Cerebellar cortex (tissue), 1 donor: ENCODE measurements around the gene KCNG2.

Source experiments
- DNase-seq: peaks from one replicate; pipeline ENCODE4 v3.0.0-alpha.2; 2015; ENCODE audit warnings: low spot score

Gene KCNG2

DNA sequence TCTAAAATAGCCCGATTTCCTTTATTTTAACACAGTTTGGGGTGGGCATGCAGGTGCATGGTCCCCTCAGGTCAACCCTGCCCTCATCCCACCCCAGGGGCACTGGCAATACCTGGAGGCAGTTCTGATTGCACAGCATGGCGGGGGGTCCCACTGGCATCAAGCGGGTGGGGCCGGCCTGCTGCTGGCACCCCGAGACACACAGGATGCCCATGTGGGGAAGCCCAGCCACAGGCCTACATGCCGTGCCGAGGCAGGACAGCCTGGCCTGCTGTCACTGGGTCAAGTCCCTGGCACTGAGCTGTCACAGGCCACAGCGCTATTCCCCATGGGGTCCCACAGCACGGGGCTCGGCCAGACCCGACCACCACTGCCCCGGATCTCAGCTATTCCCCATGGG lies 11.9 kb upstream of the KCNG2 start:
- no peak for DNase-seq

DNA sequence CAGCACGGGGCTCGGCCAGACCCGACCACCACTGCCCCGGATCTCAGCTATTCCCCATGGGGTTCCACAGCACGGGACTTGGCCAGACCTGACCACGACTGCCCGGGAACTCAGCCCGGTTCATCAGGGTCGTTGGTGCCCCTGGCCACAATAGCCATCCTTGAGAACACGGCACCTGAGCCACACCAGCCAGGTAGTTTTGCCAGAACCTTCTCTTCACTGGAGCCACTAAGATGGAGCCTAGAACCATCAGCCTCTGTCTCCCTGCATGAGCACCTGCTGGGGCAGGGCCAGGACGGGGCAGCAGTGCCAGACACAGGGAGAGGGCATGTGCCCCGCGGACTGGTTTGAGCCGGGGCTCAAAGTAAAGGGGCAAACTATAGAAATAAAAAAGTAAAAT lies 11.4 kb upstream of the KCNG2 start:
- no peak for DNase-seq

DNA sequence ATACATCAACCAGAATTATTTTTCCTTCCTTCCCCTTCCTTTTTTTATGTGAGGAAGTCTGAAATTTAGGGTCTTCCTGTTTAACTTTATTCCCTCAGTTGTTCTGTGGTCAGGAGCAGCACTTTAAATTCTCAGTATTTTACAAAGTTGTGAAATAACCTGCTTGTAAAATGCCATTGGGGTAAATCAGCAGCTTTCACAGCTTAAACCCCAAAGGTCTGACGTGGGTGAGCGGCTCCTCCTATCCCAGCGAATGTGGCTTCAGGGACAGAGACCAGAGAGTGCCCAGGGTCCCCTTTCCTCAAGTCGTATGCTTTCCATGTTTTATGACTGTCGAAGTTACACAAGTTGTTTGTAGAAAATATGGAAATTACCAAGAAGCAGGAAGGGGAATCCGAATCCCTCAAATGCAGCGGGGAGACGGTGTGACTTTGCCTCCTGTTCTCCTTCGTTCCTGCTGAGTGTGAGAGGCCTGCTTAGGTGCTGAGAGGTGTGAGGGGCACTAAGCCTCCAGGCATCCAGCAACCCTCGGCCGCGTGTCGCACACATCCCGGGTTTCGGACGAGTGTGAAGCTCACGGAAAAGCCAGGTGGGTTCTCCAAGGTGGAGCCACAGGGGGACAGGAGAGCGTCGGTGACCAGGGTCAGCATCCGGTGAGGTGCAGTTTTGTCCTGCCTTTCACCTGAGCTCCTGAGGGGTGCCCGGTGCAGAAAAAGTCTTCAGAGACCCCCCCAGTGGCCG lies 10.8 kb upstream of the KCNG2 start:
- no peak for DNase-seq

DNA sequence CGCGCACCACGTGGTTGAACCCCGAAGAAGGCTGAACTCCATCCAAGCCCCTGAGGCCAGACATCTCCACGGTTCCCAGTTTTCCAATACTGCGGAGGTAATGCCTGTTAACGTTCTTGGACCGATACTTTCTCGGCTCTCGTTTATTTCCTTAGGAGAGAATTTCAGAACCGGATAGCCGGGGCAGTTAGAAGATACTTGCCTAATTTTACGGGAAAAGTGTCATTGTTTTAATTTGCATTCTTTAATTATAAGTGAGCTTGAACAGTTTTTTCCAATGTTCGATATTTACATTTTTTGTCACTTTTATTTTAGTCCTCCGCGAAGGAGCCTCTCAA lies 10.2 kb upstream of the KCNG2 start:
- DNase-seq, result no peak

DNA sequence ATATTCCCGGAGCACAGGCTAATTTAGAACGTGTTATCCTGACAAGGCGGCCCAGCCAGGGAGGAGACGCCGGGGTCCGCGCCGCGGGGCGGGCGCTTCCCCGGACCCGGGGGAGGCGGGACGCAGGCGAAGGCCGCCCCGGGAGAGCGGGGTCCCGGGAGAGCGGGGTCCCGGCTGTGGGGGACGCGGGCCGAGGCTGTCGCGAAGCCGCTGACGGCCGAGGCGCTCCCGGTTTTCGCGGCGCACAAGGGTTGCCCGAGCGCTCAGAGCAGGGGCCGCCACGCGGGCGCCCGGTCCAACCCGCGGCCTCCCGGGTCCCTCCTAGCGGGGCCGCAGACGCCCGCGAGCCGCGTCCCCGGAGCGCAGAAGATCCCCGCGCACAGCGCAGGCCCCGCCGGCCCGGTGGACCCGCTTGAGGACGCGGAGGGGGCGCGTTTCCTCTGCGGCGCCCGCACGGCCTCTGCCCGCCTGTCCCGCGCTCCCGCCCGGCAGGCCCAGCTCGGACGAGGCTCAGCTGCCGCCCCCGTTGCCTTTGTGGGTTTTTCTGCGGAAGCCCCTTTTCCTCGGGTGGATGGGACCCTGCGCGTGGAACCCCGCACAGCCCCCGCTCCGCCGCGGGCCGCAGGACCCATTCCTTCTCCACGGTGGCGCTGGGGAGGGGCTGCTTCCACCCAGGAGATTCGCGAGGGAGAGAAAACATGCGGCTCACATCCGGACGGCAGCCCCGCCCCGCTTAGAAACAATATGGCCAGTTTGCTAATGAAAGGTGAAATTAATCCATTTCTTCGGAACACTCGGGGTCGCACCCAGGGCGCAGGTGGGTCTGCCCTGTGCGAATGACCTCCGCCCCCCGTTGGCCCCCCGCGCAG lies 9.6 kb upstream of the KCNG2 start:
- DNase-seq, result no peak

DNA sequence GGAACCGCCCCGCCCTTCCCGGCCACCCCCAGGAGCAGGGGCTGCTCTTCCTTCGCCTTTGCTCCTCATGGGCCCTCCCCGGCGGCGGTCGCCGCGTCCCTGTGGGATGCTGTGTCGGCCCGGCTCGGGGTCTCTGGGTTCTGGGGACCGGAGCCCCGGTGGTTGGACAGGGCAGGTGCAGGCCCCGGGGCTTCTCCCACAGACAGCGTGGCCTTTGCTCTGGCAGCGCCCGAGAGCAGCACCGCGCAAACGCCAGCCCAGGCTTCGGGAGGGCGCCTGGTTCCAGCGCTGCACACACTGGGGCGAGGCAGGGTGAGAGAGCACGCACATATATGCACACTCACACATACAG lies 9.0 kb upstream of the KCNG2 start:
- DNase-seq, result no peak

DNA sequence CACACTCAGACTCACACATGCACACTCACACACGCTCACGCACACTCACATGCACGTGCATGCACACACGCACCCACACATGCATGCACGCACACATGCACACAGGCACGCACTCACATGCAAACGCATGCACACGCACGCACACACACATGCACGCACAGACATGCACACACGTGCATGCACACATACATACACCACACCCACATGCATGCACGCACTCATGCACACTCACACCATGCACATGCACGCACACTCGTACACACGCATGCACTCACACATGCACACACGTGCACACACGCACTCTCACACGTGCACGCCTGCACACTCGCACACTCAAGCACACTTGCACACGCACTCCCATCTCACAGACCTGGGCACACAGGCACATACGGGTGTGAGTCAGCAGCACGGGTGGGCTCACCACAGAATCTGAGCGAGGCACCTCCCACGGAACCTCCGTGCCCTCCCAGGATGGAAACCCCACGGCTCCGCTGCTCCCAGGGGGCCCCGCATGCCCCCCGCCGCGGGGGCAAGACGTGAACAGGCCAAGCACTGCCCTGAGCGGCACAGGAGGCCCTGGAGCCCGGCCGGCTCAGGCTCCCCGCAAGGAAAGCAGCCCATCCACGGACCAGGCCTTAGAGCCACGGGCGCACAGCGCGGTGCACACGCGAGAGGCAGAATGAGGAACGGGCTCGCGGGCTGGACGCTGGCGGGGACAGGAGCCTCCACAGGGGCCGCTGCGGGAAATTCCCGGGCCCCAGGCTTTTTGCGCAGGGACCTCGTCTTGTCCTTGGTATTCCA lies 8.4 kb upstream of the KCNG2 start:
- no peak for DNase-seq

DNA sequence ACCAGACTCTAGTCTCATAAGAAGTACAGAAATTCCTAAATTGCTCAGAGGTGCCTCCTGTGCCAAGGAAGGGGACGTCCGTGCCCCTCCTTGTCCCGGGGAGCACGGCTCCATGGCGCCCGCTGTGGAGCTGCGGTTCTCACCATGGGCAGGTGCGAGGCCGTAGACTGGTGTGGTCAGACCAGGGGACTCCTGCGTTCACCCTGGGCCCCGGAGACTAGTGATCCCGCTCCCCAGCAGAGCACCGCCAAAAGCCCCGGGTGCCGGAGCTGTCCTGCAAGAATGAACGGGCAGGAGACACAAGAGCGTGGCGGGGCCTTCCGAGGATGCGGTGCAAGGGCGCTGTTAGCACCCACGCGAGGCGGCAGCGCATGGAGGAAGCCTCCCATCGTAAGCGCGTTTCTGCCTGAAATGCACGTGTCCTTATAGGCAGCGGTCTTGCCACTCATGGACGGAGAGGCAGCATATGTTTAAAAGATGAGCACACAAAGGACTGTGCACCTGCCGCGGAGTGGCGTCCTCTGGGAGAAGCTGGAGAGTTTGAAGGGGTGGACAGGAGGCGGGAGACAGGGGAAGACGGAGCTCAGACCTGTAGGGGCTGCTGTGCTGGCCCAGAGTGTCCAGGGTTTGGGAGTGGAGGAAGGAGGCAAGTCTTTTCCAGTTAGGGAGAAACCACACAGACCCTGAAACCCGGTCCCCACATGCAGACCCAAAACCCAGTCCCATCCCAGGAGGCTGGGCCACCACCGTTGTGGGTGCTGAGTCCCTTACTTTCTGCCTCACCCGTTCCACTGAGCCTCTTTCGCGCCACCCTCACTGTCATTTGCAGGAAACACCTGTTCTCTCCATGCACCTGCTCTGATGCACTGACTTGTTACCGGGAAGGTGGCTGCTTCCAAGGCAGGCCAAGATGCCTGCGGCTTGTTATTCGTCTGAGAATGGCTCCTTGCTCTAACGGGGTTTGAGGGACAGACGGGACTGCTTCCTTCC lies 7.5 kb upstream of the KCNG2 start:
- DNase-seq, result no peak

DNA sequence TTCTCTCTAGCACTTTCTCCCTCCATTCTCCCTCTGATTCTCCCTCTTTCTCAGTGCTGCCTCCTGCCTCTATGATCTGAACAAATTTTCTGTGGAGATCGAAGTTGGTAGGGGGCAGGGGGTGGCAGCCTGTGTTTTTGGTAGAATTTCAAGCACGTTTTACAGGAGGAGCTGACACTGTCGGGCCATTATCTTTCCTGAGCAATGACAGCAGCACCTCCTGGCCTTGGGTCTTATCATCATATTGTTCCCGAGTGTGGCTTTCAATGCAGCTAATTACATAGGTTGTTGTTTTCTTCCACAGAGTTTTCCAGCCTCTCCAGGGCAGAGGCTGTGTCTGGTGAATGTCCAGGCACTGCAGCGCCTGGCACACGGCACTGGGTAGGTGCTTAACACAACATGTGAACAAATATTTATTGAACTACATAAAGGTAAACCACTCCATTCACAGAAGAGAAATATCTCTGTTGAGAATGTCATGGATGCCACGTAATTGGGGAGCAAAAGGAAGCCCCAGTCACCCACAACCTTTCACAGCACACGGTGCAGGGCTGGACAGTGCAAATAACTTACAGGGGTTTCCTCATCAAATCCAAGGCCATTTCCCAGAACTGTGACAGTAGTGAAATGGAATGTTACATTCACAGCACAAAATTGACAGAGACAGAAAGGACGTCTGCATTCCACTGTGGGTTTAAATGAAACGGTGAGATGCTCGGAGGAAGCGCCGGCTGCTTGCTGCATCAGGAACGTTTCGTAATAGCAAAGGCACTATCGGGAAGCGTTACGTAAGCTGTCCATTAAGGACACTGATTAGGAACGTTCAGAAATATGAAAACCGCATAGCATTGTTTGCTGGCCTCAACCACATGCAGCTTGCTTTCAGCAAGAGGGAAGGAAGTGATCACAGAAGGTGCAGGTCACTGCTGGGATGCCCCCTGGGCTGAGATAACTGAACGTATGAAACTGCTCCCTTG lies 6.5 kb upstream of the KCNG2 start:
- peak; percentile 0 for DNase-seq

DNA sequence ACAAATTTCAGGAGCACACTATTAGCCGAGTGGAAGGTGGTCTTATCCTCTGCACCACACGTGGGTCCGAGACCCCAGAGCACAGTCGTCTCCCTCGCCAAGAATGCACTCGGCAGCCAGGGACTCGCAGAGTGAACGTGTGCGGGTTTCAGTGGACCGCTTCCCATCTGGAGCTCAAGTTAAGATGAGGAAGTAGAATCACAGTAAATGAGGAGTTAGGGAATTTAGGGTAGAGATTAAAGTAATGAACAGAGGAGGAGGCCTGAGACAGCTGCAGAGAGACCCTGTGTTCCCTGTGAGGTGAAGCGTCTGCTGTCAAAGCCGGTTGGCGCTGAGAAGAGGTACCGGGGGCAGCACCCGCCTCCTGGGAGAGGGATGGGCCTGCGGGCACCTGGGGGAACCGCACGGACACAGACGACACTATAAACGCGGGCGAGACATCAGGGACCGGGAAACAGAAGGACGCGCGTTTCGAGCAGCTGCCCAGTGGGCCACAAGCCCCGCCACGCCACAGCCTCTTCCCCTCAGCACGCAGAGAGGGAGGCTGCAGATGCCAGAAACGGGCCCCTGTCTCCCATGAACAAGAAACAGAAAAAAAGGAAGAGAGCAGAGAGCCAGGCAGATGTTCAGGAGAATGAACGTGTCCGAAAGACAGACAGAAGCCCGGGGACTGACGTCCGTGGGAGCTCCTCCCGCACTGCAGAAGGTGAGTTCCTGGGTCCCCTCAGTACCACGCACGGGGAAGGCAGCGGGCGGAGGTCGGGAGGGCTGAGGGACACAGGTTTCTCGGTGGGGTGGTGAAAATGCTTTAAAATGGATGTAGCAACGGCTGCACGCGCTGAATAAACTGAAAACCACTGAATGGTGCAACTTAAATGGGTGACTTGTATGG lies 5.4 kb upstream of the KCNG2 start:
- no peak for DNase-seq

DNA sequence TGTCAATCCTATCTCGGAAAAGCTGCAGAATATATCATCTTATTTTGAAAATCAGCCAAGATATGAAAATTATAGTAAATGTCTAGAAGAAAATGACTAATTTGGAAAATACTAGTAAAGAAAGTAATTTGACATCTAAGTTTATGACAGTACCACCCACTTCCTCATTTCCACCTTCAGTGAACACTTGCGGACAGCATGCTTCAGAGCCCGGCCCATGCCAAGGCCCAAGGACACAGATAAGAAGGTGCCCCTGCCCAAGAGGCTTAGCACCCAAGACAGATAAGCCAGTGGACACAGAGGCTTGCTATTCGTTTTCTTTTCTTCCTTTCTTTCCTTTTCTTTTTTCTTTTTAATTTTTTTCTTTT lies 4.8 kb upstream of the KCNG2 start:
- no peak for DNase-seq

DNA sequence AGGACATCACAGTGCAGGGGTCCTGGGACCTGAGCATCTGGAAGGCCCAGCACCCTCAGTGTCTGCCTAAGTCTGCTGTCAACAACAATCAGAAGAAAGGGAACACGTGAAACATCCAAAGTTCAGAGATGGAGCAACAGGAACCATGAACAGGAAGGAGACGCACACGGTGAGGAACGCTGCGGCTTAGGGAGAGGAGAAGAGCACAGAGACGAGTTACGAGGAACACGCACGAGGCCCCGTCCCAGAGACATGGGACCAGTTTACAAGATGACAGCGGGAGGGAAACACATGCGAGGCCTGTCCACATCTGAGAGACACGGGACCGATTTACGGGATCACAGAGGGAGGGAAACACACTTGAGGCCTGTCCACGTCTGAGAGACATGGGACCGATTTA lies 2.9 kb upstream of the KCNG2 start:
- DNase-seq, result no peak

DNA sequence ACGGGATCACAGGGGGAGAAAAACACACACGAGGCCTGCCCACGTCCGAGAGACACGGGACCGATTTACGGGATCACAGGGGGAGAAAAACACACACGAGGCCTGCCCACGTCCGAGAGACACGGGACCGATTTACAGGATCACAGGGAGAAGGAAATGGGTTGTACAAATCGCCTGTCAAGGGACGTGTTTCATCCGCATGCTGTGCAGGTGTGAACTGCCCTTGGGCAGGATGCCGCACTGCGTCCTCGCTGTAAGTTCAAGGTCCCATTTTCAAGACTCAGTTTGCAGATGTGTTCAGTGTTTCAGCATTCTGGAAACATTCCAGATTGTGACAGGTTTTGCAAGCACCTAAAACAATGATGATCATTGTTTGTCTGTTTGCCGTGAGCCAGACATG lies 2.3 kb upstream of the KCNG2 start:
- DNase-seq, result no peak

DNA sequence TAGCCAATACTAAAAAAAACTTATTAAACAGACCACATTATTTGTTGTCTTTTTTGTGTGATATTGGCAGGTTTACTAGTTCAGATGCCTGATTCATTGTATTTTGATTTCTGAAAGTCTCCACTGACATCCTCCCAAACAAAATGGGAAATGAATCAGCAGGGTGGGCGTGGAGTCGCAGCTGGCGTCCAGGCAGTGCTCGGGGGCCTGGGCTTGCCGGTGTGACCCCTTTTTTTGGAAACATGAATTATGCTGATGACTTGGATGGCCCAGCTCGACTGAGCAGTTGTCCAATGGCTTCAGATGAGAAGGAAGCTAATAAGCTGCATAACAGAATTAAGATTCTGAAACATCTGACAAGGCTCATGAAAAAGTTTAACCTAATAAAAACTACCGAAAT lies 1.7 kb upstream of the KCNG2 start:
- no peak for DNase-seq

DNA sequence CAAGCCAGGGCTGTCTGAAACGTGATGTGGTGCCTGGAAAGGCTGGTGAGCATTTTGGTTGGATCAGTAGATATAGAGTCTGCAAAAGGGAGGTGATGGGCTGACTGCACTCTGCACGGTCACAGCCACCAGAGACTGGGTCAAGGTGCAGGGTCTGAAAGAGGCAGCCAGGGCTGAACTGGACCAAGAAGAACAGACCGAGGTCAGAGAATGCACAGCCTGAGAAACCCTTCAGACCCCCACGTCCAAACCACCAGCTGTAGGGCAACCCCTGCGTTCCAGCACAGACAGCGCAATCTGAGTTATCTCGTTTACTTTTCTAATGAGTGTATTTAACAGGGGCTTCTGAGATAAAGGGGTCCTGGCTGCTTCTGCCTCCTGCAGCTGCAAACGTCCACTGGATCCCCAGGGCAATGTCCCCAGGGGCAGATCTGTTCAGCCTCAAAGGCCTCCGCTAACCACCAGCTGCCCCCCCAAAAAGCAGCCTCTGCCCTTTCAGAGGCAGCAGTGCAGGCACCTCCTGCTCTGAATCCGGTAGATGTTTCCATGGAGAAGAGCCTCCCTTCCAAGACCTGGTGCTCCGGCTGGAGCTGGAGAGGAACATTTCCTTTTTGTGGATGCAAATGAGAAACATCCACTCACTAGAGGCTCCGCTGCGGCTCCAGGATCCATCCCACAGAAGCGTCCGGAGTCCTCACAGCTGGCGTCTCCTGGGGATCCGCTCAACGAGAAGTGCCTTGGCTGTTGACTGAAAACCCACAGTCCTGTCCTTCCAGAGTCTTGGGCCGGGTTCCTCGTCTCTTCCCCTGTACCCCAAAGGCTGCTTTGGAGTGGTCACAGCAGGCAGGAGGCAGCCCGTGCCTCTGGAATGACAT lies 970 bp upstream of the KCNG2 start:
- DNase-seq, result no peak

DNA sequence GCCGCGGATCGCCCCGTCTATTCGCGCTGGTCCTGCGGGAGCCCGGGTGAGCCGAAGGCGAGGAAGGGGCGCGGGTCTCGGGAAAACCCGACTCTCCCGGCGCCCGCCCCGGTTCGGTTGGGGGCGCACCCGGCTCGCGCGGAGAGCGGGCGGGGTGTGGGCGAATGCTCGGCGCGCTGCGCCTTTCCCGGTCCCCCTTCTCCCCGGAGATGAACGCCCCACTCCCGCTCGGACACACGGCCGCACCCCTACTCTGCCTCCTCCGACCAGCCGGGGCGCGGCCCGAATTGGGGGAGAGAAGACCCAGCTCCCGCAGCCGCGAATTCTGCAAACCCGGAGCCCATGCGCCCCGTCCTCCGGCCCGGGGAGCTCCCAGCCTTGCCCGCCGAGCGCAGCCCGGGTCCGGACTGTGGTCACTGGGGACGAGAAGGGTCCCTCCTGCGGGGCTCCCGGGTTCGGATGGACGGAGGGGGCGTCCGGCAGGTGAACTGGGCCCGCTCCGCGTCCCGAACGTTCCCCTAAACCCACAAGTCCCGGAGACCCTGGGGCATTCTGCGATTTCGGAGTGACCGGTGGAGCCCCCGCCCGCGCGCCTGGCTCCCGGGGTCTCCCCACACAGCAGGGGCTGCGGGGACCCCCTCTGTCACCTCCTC lies 734 bp downstream of the KCNG2 start:
- DNase-seq, result no peak

DNA sequence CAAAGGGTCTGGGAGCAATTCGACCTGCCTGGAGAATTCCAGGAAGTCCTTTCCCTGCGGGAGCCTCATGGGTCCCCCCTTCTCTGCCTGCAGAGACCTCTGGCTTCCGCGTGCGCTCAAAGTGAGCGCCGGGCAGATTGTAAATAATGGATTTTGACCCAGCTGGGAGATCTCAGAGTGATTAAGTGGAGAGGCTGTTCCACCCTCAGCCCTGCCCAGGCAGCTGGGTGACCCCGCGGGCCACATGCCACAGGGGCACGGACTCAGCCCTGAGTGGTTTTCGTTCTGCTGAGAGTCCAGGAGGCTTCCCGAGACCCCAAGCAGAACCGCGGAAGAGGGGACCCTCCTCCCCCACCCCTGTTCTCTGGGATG lies 1.2 kb downstream of the KCNG2 start:
- no peak for DNase-seq
